Activated gamma-delta T cell treated with Interleukin-2 at 50 U/mL for 16 hours (primary cell): Measurements from ENCODE around the gene CUTA.
"Not testable (repeated sequence)": the region's sequence is repeated elsewhere in the genome, so short reads cannot be mapped to it uniquely, and the experiment has no call there.

Experiments
- DNase-seq: peaks from one replicate; pipeline ENCODE4 v3.0.0-alpha.2; 2020

The CUTA gene

DNA sequence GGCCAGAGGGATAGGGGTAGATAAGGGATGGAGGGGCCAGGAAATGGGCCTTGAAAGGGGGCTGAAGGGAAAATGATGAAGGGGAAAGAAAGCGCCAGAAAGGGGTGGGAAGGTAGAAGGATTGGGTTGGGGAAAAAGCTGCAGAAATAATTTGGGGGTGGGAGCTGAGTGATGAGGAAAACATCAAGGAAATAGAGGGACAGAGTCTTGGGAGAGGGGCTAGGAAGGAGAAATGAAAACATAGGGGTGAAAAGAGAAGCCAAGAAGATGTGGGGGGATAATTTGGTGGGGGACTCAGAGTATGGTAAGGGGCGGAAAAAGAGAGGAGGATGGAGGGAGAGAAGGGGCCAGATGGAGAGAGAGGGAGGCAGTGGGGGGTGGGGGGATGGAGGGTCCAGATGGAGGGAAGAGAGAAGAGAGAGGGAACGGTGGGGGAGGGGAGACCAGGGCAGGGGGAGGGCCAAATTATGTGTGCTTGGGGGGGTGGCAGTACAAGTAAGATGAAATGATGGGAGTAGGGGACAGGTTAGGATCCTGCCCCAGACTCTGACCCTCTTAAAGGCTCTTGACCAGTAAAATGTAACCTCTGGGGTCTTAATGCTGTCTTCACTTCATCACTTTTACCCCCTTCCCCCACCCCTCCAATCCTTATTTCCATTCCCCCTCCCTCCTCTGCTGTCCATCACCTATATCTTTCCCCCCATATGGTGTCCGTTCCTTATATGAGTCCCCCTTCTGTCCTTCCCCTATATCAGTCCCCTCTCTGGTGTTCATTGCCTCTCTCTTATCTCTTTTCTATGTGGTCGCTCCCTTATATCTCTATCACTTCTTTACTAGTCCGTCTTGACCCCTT lies 2.8 kb upstream of the CUTA start:
- no peak for DNase-seq

DNA sequence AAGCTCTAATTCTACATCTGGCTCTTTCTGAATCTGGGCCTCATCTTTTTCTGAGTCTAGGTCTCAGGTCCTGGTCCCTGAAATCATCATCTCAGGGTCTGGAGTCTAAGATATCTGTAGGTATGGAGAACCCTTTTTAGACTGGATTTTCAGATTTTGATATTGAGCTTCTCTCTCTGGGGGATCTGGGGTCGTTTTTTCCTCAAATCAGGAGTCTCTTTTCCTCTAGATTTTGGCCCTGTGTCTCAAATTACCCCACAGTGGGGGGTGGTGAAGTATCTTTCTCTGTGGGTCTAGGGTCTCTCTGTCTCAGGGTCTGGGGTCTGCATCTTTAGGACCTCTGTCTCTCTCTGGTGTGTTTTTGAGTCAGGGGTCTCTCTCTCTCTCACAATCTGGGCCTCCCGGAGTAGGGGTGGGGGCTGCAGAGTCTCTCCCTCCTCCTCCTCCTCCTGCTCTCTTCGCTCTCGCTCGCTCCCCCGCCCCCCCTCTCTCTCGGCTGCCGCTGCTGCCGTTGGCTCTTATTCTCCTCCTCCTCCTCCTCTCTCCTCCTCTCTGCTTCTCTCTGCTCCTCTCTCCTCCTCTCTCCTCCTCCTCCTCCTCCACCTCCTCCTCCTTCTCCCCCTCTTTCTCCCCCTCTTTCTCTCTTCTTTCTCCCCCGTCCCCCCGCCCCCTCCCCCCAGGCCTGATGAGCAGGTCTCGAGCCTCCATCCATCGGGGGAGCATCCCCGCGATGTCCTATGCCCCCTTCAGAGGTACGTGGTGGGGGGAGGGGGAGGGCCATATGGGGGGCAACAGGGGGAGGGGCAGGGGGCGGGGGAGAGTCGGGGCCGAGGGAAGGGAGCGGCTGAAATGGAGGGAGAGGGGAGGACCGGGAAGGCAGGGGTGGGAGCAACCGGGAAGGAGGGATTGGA lies 1.9 kb upstream of the CUTA start, which contains the start of gene SYNGAP1:
TSS of gene SYNGAP1 (plus strand) at position 486 of the 911 bp plus-strand sequence. CDS start at position 686, 200 bp downstream.
- DNase-seq, result peak; percentile 36

DNA sequence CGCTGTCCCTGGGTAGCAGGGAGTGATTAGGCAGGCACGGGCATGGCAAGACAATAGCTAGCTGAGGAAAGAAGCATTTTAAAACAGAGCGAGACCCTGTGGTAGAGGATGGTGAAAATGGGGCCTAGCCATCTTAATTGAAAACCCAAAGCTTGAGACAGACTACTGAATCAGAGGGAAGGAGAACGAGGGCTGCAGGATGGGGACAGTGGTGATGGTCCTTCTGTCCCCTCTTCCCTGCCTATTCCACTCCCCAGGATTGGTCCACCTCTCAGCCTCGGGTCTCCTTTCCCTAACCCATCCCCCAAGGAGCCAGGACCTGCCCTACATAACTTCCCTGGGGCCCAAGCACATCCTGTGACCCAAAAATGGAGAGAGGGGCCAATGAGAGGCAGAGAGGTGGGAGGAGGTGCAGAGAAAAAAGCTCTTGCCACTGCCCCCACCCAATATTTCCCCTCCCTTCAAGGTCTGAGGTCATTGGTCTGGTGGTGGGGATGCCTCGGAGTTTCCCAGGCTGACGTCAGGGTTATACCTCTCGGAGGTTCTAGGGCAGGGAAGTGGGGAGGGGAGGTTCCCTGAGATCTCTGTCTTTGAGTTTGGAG lies 884 bp upstream of the CUTA start:
- DNase-seq, result peak; percentile 27

DNA sequence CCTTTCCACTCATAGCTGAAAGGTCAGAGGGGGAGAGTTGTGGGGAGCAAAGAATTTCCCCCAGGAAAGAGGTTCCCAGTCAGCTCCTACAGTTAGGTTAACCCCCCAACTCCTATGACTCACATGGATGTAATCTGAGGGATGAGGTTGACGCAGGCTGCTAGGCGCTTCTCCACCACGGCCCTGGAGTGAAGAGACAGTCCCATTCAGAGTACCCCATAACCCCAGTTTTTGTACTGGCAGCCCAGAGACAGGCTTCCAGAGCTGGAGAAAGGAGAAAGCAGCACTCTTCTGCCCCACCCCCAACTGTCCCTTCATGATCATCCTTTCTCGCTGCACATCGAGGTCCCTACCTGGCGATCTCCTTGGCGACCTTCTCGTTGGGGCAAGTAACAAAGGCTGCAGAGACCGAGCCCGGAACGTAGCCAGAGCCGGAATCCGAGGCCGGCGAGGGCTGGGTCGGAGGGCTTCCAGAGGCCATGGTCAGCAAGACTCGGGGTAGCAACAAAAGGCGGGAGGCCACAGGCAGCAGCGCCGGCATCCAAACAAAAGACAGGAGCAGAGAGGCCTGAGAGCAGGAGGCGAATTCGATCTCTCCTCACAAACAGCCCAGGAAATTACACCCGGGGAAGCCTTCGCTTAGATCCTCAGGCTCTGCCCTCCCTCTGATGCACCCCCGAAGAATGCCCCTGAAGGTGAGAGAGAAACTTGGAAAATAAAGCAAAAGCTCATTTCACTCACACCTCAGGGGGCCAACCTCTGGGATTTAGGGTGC lies 592 bp downstream of the CUTA start:
- DNase-seq, result no peak

DNA sequence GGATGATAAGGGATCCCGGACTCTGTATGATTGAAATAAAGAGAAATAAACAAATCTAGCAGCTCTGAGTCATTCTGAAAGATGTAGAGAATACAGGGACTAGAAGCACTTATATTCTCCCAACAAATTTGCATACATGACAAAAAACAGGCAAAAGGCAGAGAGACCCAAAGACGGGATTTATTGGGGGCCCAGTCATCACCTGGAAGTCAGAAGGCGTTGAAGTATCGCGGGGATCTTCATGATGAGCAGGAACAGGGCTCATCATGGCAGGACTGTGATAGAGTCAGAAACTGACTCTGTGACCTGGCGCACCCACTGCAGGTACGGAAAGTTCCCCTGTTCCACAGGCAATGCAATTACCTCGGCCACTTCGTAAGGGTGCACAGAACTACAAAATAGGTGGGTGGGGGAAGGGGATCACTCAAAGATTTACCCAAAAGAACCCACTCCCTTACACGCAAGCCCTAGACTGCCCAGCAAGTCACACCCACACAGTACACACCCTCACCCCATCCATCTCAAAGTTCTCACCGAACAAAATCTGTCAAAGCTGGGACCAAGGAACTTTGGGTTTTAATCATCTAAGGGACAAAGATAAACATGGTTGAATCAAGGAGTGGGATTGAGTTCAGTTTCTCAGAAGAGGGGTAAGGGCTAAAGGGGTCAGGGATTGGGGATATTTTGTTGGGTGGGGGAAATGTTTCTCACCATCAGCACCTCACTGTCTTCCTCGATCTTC lies 1.4 kb downstream of the CUTA start:
- DNase-seq, result no peak

DNA sequence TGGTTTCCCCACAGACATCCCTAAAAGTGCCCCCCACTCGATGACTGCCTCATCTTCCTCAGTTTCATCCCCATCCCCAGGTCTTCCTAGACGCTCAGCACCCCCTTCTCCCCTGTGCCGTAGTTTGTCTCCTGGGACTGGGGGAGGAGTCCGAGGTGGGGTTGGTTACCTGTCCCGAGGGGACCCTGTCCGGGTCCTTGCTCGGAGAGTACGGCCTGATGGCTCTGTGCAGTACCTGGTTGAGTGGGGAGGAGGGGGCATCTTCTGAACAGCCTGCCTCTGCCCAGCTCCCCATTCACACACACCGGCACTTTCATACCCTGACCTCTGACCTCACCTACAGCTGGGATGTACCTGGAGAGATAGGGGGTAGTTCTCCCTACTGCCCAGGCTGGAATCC lies 2.1 kb downstream of the CUTA start:
- no peak for DNase-seq

DNA sequence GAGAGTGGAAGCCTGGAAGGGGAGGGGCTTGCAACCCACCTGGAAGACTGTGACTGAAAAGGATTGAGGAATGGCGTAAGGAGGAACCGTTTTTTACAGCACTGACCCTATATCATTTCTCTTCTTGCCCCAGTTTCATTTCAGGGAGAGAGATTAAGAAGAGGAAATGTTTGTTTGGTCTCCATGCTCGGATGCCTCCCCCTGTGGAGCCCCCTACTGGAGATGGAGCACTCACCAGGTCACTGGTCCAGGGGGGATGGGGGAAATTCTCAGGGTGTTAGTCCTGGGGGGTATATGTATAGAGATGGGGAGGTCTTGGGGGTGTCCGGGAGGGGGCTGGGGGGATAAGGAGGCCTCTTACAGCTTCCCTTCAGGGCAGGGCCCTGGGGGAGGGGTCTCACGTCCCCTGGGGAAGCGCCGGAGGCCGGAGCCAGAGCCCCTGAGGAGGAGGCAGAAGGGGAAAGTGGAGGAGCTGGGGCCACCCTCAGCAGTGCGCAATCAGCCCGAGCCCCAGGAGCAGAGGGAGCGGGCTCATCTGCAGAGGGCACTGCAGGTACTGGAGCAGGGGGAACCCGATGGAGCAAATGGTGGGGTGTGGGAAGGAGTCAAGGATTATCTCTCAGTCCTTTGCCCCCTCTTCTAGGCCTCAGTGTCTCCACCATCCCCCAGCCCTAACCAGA lies 3.2 kb downstream of the CUTA start:
- DNase-seq, result no peak

DNA sequence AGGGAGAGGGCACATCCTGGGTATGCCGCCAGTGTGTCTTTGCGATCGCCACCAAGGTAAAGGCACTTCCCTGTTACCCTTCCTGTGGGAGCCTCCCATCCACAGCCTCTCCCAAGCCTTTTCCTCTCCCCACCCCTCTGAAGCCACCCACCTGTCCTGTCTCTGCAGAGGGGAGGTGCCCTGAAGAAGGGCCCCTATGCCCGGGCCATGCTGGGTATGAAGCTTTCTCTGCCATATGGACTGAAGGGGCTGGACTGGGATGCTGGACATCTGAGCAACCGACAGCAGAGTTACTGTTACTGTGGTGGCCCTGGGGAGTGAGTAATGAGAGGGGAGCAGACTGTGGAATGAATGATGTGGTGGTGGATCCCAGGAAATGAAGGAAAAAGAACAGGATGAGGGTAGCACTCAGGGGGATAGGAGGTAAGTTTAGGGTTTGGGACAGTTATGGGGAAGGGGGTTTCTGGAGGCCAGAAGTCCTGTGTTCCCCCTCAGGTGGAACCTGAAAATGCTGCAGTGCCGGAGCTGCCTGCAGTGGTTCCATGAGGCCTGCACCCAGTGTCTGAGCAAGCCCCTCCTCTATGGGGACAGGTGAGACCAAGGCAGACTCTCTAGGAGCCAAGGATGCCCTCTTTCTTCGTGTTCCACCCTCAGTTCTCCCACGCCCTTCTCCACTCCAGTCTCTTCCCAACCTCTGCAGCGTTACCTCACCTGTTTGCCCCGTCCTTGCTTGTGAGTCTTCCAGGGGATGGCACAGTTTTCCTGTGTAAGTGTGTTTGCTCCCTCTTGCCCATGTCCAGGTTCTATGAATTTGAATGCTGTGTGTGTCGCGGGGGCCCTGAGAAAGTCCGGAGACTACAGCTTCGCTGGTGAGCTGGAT lies 4.4 kb downstream of the CUTA start:
- no peak for DNase-seq

DNA sequence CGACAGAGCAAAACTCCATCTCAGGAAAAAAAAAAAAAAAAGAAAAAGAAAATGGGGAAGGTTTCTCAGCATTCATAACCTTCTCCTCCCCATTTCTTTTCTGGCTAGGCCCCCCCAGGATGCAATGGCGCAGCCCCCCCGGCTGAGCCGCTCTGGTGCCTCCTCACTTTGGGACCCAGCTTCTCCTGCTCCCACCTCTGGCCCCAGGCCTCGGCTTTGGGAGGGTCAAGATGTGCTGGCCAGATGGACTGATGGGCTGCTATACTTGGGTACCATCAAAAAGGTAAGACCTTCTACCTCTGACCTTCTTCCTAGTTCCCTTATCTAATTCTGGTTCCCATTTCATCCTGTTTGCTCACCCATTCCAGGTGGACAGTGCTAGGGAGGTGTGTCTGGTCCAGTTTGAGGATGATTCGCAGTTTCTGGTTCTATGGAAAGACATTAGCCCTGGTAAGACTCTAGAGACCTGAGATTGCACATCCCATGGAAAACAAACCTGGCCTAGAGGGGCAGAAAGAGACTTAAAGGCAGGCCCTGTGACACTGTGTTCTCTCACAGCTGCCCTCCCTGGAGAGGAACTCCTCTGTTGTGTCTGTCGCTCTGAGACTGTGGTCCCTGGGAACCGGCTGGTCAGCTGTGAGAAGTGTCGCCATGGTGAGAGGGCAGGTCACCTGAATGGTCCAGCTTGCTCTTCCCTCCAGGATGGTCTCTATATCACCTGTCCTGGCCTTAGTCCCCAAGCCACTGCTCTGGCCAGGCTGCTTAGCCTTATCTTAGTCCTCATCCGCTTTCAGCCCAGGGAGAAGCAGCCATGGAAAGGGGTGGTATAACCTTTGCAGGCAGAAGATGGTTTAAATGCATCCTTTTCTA lies 5.5 kb downstream of the CUTA start:
- no peak for DNase-seq

DNA sequence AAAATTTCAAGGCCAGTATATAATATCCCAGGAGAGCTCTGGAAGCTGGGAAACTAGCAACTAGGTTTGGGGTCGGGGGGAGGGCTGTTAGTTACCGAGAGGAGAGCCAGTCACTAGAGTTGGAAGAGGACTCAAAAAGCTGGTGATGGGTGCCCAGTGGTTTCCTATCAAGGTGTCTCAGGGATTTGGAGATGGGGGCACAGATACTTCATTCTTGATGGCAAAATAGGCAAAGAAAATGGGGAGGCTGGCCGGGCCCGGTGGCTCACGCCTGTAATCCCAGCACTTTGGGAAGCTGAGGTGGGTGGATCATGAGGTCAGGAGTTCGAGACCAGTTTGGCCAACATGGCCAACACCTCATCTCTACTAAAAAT lies 6.3 kb downstream of the CUTA start:
- no peak for DNase-seq

DNA sequence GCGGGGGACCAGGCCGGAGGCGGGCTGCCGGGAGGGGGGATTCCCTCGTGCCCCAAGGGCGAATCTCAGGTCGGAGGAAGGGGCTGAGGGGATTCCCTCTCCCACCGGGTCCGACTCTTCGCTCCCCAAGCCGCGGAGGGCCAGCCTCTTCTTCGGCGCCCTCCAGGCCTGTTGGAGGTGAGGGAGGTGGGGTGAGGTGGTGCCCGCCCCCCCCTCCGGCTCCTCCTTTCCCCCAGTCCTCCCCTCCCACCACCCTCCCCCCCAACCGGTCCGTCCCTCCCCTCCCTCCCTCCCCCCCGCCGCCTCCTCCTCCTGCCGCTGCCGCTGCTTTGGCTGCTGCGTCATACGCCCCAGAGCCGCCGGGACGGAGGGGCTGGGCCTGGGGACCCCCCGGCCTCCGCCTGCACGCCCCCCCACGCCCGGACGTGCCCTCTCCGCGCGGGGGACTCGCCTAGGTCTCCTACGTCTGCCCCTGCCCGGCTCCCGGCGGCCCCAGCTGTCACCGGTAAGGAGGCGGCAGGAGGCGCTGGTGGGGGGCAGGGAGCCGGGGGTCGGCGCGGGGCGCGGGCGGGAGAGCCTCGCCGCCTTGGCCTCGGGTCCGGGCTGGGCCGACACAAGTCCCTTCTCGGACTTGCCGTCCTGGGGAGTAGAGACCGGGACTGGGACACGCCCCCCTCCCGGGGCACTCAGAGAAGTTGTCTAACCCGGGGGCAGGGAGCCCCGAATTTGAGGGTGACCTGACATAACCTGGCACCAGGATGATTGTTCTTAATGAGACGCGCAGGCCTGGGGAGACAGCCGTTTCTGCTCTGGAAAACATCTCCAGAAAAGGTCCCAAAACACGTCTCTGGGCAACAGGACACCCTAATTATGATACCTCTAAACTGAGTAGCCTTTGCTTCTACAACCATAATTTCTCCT lies 6.9 kb downstream of the CUTA start, which contains the start of gene PHF1:
TSS of gene PHF1 (plus strand) at position 304 of the 921 bp plus-strand sequence. CDS start 1,250 bp downstream, outside the sequence.
- DNase-seq, result peak; percentile 76

DNA sequence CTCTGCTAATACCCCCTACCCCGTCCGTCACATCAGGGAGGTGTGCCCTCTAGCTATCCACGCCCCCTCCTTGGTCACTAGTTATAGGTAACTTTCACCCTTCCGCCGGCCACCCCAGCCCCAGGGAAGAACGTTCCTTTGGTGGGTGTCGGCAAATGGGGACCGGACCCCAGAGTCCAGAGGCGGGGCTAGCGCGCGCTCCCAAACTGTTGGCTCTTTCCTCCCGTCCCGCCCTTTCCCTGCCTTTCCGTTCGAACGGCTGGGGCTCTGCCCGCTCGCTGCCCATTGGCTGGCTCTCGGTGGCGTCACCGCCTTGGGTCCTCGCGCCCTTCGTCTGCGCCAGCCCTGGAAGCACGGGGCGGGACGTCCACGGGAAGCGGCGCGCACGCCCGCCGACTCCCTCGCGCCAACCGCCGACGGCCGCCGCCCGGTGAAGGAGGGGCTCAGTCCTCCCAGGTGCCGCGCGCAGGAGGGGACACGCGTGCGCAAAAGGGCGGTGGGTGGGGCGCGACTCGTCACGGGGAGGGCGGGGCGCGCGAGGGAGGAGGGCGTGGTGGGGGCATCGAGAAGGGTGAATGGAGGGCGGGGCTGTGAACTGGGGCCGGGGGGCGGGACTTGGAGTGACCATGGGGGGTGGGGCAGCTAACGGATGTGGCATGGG lies 7.7 kb downstream of the CUTA start:
- peak; percentile 98 for DNase-seq

DNA sequence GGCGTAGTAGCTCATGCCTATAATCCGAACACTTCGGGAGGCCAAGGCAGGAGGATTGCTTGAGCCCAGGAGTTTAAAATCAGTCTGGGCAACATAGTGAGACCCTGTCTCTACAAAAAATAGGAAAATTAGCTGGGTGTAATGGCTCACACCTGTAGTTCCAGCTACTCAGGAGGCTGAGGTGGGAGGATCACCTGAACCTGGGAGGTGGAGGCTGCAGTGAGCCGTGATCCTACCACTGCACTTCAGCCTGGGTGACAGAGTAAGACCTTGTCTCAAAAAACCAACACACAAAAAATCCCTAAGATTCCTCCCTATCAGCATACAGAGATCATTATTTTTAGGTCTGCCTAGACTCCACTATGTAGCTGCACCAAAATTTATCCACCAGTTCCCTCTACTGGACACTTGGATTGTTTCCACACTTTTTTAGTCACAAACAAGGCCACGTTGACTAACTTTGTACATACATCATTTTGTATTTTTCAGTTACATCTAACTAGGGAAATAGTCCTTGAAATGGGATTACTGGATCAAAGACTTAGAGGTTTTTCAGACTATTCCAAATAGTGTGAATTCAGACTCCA lies 10.7 kb downstream of the CUTA start:
- no peak for DNase-seq

DNA sequence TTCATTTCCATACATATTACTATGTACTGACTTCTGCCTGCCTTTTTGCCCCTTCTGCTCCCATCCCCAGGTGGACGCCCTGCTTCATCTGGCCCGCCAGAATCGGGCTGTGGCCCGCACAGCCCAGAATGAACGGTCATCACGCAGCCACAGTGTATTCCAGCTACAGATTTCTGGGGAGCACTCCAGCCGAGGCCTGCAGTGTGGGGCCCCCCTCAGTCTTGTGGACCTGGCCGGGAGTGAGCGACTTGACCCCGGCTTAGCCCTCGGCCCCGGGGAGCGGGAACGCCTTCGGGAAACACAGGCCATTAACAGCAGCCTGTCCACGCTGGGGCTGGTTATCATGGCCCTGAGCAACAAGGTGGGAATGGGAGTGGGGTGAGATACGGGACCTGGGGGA lies 11.8 kb downstream of the CUTA start:
- no peak for DNase-seq

DNA sequence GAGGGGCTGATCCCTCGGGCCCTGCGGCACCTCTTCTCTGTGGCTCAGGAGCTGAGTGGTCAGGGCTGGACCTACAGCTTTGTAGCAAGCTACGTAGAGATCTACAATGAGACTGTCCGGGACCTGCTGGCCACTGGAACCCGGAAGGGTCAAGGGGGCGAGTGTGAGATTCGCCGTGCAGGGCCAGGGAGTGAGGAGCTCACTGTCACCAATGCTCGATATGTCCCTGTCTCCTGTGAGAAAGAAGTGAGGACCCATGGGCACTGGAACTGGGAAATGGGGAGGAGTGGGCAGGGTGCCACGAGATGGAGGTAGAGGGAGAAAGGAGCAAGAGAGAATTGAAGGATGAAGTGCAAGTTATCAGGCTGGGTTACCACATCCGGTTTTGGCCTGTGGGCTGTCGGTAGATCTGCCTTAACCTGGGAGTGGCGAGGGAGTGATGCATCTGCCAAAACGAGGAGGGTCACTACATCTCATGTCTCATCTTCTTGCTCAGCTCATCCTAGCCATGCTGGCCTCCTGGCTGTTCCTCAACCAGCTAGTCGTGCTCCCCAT lies 12.4 kb downstream of the CUTA start:
- no peak for DNase-seq

DNA sequence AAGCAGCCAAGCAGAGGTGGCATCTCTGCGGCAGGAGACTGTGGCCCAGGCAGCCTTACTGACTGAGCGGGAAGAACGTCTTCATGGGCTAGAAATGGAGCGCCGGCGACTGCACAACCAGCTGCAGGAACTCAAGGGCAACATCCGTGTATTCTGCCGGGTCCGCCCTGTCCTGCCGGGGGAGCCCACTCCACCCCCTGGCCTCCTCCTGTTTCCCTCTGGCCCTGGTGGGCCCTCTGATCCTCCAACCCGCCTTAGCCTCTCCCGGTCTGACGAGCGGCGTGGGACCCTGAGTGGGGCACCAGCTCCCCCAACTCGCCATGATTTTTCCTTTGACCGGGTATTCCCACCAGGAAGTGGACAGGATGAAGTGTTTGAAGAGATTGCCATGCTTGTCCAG lies 13.0 kb downstream of the CUTA start:
- DNase-seq, result no peak

DNA sequence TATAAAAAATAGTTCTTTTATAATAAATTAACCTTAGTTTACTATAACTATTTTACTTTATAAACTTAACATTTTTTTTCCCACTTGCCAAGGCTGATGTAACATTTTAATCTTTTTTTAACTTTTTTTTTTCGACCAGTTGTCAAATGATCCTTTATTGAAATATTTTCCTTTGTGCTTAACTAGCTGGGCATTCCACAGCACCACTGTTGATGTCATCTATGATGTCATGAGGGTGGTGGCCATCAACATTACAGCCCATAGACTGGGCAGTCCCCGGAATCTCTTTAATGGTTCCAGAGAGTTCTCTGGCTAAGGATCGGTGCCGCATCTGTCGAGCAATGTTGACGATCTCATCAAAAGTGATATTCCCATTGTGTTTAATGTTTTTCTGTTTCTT lies 18.0 kb downstream of the CUTA start:
- not testable (repeated sequence) for DNase-seq
